Caco-2 (cell line): Measurements from ENCODE around the gene KLK15. TPM values are rescaled to one million over a fixed set of nuclear protein-coding genes. Genes with fewer than 3 reads are reported as not detected.

Source experiments
- BruUV-seq: library from RNA; stranded (reverse); fragments of 400-500 nt; replicated peaks from 2 replicates; lab custom pipeline; 2021; lab: Mats Ljungman, UMichigan
- CTCF ChIA-PET: fragments of 300-600 bp; sonication (Branson Sonifier 250); formaldehyde crosslinking; loops from one replicate; lab custom pipeline; 2022; ENCODE audit warnings: antibody characterized with exemption; lab: Charles Lee
- POLR2A ChIA-PET: fragments of 300-600 bp; sonication (Branson Sonifier 250); formaldehyde crosslinking; loops from one replicate; lab custom pipeline; 2022; ENCODE audit warnings: antibody characterized with exemption; lab: Charles Lee
- DNase-seq, 2 experiments: peaks; one replicate each; pipeline versions ENCODE4 v3.0.0 to v3.0.0-alpha.2; 2020 to 2022
- H3K27me3 ChIP-seq: replicated peaks from 2 replicates; pipeline ENCODE4 v1.6.0; 2011; ENCODE audit warnings: low read length; ENCODE audit not compliant: control insufficient read depth, insufficient read depth
- H3K36me3 ChIP-seq: 2 replicates; pipeline ENCODE4 v1.5.1; 2011; ENCODE audit warnings: low read length; ENCODE audit not compliant: control insufficient read depth, insufficient read depth
- H3K4me1 ChIP-seq: fragments of 250-450 bp; sonication (Bioruptor Pico); 2 replicates; pipeline ENCODE4 v1.5.1; 2020; ENCODE audit warnings: mild to moderate bottlenecking
- H3K4me3 ChIP-seq: 2 replicates; pipeline ENCODE4 v1.5.1; 2011; ENCODE audit warnings: low read depth, mild to moderate bottlenecking, control low read depth, low read length
- H3K9me3 ChIP-seq: fragments of 250-450 bp; sonication (Bioruptor Pico); 2 replicates; pipeline ENCODE4 v1.5.1; 2020; ENCODE audit warnings: mild to moderate bottlenecking, moderate library complexity
- H3K27ac Mint-ChIP-seq: one replicate; pipeline ENCODE4 v1.8.0; 2022; ENCODE audit warnings: mixed read lengths; ENCODE audit not compliant: unreplicated experiment
- H3K27me3 Mint-ChIP-seq: one replicate; pipeline ENCODE4 v1.8.0; 2022; ENCODE audit warnings: mixed read lengths; ENCODE audit not compliant: insufficient read depth, unreplicated experiment
- H3K36me3 Mint-ChIP-seq: one replicate; pipeline ENCODE4 v1.8.0; 2022; ENCODE audit warnings: mild to moderate bottlenecking, mixed read lengths; ENCODE audit not compliant: insufficient read depth, unreplicated experiment
- H3K4me1 Mint-ChIP-seq: one replicate; pipeline ENCODE4 v1.8.0; 2022; ENCODE audit warnings: low read depth, mixed read lengths; ENCODE audit not compliant: unreplicated experiment
- H3K4me3 Mint-ChIP-seq: one replicate; pipeline ENCODE4 v1.8.0; 2022; ENCODE audit warnings: mild to moderate bottlenecking, moderate library complexity, mixed read lengths; ENCODE audit not compliant: unreplicated experiment
- H3K9me3 Mint-ChIP-seq: one replicate; pipeline ENCODE4 v1.8.0; 2022; ENCODE audit warnings: mixed read lengths; ENCODE audit not compliant: unreplicated experiment
- CTCF ChIP-seq, 2 experiments: fragments of 200-600 bp in 1 of 2; IDR thresholded peaks; 1 replicate in 1 of 2; 2 replicates in 1 of 2; pipeline versions ENCODE4 v1.5.1 to v1.8.0; 2011 to 2022; ENCODE audit warnings: antibody characterized with exemption in 1 of 2, control low read depth in 1 of 2, inconsistent platforms in 1 of 2, low read depth in 1 of 2, low read length in 1 of 2, mild to moderate bottlenecking in 1 of 2, moderate library complexity in 1 of 2; ENCODE audit not compliant: insufficient read depth in 1 of 2, severe bottlenecking in 1 of 2, unreplicated experiment in 1 of 2
- intact Hi-C: fragments of 100-400 bp; cut with micrococcal nuclease; formaldehyde crosslinking; loops from one replicate; pipeline ENCODE4 v1.10.0; 2022; ENCODE audit not compliant: unreplicated experiment
- total RNA-seq: library from RNA; stranded (reverse); gene quantifications from 2 replicates; pipeline ENCODE4 v1.2.3, GENCODE V29; 2022

KLK15 gene
- total RNA-seq, 1 experiment from 2014 or later, result not detected

DNA sequence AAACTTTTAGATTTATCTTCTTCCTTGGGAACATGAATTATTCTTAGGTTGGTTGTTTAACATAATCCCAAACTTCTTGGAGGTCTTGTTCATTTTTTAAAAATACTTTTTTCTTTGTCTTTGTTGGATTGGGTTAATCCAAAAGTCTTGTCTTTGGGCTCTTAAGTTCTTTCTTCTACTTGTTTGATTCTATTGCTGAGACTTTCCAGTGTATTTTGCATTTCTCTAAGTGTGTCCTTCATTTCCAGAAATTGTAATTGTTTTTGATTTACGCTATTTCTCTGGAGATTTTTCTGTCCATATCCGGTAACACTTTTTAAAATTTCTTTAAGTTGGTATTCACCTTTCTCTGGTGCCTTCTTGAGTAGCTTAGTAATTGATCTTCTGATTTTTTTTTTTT lies 9.8 kb upstream of the KLK15 start:
- H3K27me3 ChIP-seq, result 0 out of 2 replicates have a peak, but pooled peaks cover 1% of the 10 kb centered on the region
- Mint-ChIP-seq H3K9me3 (peaks cover 10% of the 10 kb centered on the region), H3K4me1 (no peaks in the 10 kb centered on the region), H3K4me3 (no peak overlapping the region), H3K27me3 (peaks cover 19% of the 10 kb centered on the region), H3K36me3 (no peaks in the 10 kb centered on the region), H3K27ac (no peak overlapping the region)
- ChIA-PET POLR2A (no interaction called here), CTCF (no interaction called here)
- no peaks in the 10 kb centered on the region for H3K4me1 ChIP-seq
- intact Hi-C loops, result no loop called here
- H3K9me3 ChIP-seq, result peaks cover 8% of the 10 kb centered on the region; the same call in 1 of the 2 replicates
- BruUV-seq, result no TSS peak
- no peak for TF ChIP-seq CTCF (IDR thresholded peaks at IDR 0.05; ENCODE audit: insufficient read depth in 1 of 2, low read depth in 1 of 2, low read length in 1 of 2, severe bottlenecking in 1 of 2, unreplicated experiment in 1 of 2)
- no peak overlapping the region for H3K4me3 ChIP-seq
- no peaks in the 10 kb centered on the region for H3K36me3 ChIP-seq
- no peak for DNase-seq

GRCh38 chr19:50842130-50842529 lies 8.8 kb upstream of the KLK15 start:
- Histone ChIP-seq H3K36me3 (no peaks in the 10 kb centered on the region), H3K4me1 (no peaks in the 10 kb centered on the region), H3K4me3 (no peak overlapping the region), H3K27me3 (0 out of 2 replicates have a peak, but pooled peaks cover 1% of the 10 kb centered on the region), H3K9me3 (peaks cover 8% of the 10 kb centered on the region; the same call in 1 of the 2 replicates)
- ChIA-PET CTCF (no interaction called here), POLR2A (no interaction called here)
- no peaks in the 10 kb centered on the region for H3K36me3 Mint-ChIP-seq
- no peaks in the 10 kb centered on the region for H3K4me1 Mint-ChIP-seq
- no TSS peak for BruUV-seq
- H3K27me3 Mint-ChIP-seq, result peaks cover 22% of the 10 kb centered on the region
- no peak overlapping the region for H3K27ac Mint-ChIP-seq
- H3K9me3 Mint-ChIP-seq, result peaks cover 10% of the 10 kb centered on the region
- H3K4me3 Mint-ChIP-seq, result no peak overlapping the region
- intact Hi-C loops, result no loop called here
- TF ChIP-seq CTCF (IDR thresholded peaks at IDR 0.05; ENCODE audit: insufficient read depth in 1 of 2, low read depth in 1 of 2, low read length in 1 of 2, severe bottlenecking in 1 of 2, unreplicated experiment in 1 of 2), result no peak
- DNase-seq, result peak in 1 of 2 experiments; percentile 23

GRCh38 chr19:50839712-50840655 lies 6.6 kb upstream of the KLK15 start:
- Mint-ChIP-seq H3K4me3 (no peak overlapping the region), H3K27ac (no peak overlapping the region), H3K36me3 (peaks cover 5% of the 10 kb centered on the region), H3K4me1 (peaks cover 6% of the 10 kb centered on the region), H3K9me3 (peaks cover 10% of the 10 kb centered on the region), H3K27me3 (peaks cover 24% of the 10 kb centered on the region)
- ChIA-PET POLR2A (no interaction called here), CTCF (interaction anchor here (0.5 kb wide), 1 partner anchor 177 kb away, joined by 4 read pairs; no protein-coding TSS in a partner anchor)
- Histone ChIP-seq H3K9me3 (peaks cover 8% of the 10 kb centered on the region; the same call in 1 of the 2 replicates), H3K4me1 (peaks cover 4% of the 10 kb centered on the region; the same call in 1 of the 2 replicates), H3K27me3 (0 out of 2 replicates have a peak, but pooled peaks cover 1% of the 10 kb centered on the region), H3K36me3 (no peaks in the 10 kb centered on the region), H3K4me3 (no peak overlapping the region)
- BruUV-seq, result no TSS peak
- intact Hi-C loops, result no loop called here
- TF ChIP-seq CTCF (IDR thresholded peaks at IDR 0.05; ENCODE audit: insufficient read depth in 1 of 2, low read depth in 1 of 2, low read length in 1 of 2, severe bottlenecking in 1 of 2, unreplicated experiment in 1 of 2), result no peak
- DNase-seq, result no peak
